B cell (primary cell): ENCODE measurements around the gene KDM1B. TPM values are rescaled to one million over a fixed set of nuclear protein-coding genes. Genes with fewer than 3 reads are reported as not detected.

Experiments used
- ATAC-seq: fragments of 200-7000 bp; cut with Tn5 transposase; one replicate; pipeline ENCODE4 v1.10.0; 2021; ENCODE audit warnings: low read depth, mild to moderate bottlenecking, moderate number of reproducible peaks, moderate library complexity
- CTCF ChIA-PET: fragments of 350-600 bp; sonication (Branson Sonifier 250); formaldehyde crosslinking; loops from one replicate; lab custom pipeline; 2021; ENCODE audit warnings: antibody characterized with exemption, inconsistent platforms; lab: Charles Lee
- POLR2A ChIA-PET: fragments of 350-600 bp; sonication (Branson Sonifier 250); formaldehyde crosslinking; loops from one replicate; lab custom pipeline; 2021; ENCODE audit warnings: antibody characterized with exemption; lab: Charles Lee
- DNase-seq: peaks from one replicate; pipeline ENCODE4 v3.0.0; 2013
- H2AFZ ChIP-seq: 2 replicates; pipeline ENCODE4 v1.6.1; 2012; ENCODE audit warnings: mild to moderate bottlenecking, low read depth, low read length; ENCODE audit not compliant: insufficient read depth, poor library complexity, severe bottlenecking
- H3K27ac ChIP-seq, 2 donors: 1 replicate in 1 of 2; 2 replicates in 1 of 2; pipeline ENCODE4 v1.5.1; 2012 to 2013; ENCODE audit warnings: low read length in 2 of 2, mild to moderate bottlenecking in 2 of 2, moderate library complexity in 1 of 2
- H3K27me3 ChIP-seq, 4 experiments: fragments of 200-600 bp in 1 of 4; sonication (generic) in 1 of 4; replicated peaks in 1 of 4; 1 replicate in 2 of 4; 2 replicates in 2 of 4; pipeline versions ENCODE4 v1.6.1 to v1.7.0; 2013 to 2016; ENCODE audit warnings: low read length in 3 of 4, mild to moderate bottlenecking in 2 of 4, mixed read lengths in 1 of 4, moderate library complexity in 1 of 4; ENCODE audit not compliant: insufficient read depth in 4 of 4, control insufficient read depth in 3 of 4; ENCODE audit errors: control extremely low read depth in 1 of 4
- H3K36me3 ChIP-seq, 2 experiments: replicated peaks in 1 of 2; 1 replicate in 1 of 2; 2 replicates in 1 of 2; pipeline versions ENCODE4 v1.6.1 to v1.7.1; 2013; ENCODE audit warnings: low read length in 1 of 2; ENCODE audit not compliant: insufficient read depth in 2 of 2, control insufficient read depth in 1 of 2; ENCODE audit errors: control extremely low read depth in 1 of 2, extremely low read depth in 1 of 2
- H3K4me1 ChIP-seq, 2 donors: fragments of 200-600 bp in 1 of 2; sonication (generic) in 1 of 2; 1 replicate in 1 of 2; 2 replicates in 1 of 2; pipeline versions ENCODE4 v1.5.1 to v1.6.1; 2013 to 2017; ENCODE audit warnings: low read length in 2 of 2; ENCODE audit not compliant: control insufficient read depth in 2 of 2, insufficient read depth in 2 of 2
- H3K4me2 ChIP-seq: replicated peaks from 2 replicates; pipeline ENCODE3; 2012; ENCODE audit warnings: mild to moderate bottlenecking, low read depth, low read length; ENCODE audit not compliant: poor library complexity, severe bottlenecking
- H3K4me3 ChIP-seq, 5 experiments: fragments of 200-600 bp in 1 of 5; sonication (generic) in 1 of 5; 1 replicate in 3 of 5; 2 replicates in 2 of 5; pipeline versions ENCODE4 v1.5.1 to v1.7.0; 2011 to 2016; ENCODE audit warnings: low read length in 4 of 5, mild to moderate bottlenecking in 4 of 5, low read depth in 2 of 5, control low read depth in 1 of 5, moderate library complexity in 1 of 5; ENCODE audit not compliant: insufficient read depth in 1 of 5; ENCODE audit errors: control extremely low read depth in 1 of 5, extremely low read depth in 1 of 5
- H3K79me2 ChIP-seq: fragments of 200-600 bp; sonication (generic); one replicate; pipeline ENCODE4 v1.6.0; 2016; ENCODE audit warnings: low read length; ENCODE audit not compliant: control insufficient read depth, insufficient read depth
- H3K9ac ChIP-seq: fragments of 200-600 bp; sonication (generic); 2 replicates; pipeline ENCODE4 v1.6.1; 2017; ENCODE audit warnings: mild to moderate bottlenecking, low read length, moderate library complexity
- H3K9me3 ChIP-seq, 3 donors: one replicate each; pipeline versions ENCODE4 v1.6.1 to v1.7.1; 2013; ENCODE audit warnings: low read length in 2 of 3; ENCODE audit not compliant: control insufficient read depth in 2 of 3, insufficient read depth in 1 of 3; ENCODE audit errors: control extremely low read depth in 1 of 3
- H4K20me1 ChIP-seq: 2 replicates; pipeline ENCODE4 v1.6.0; 2012; ENCODE audit warnings: mild to moderate bottlenecking, low read length; ENCODE audit not compliant: insufficient read depth, control insufficient read depth, poor library complexity, severe bottlenecking
- H3K27ac Mint-ChIP-seq: one replicate; pipeline ENCODE4 v1.8.0; 2021; ENCODE audit warnings: mixed read lengths
- H3K27me3 Mint-ChIP-seq: one replicate; pipeline ENCODE4 v1.8.0; 2021; ENCODE audit warnings: mixed read lengths
- H3K4me1 Mint-ChIP-seq: one replicate; pipeline ENCODE4 v1.8.0; 2021; ENCODE audit warnings: mixed read lengths
- H3K4me3 Mint-ChIP-seq: one replicate; pipeline ENCODE4 v1.8.0; 2021; ENCODE audit warnings: mixed read lengths
- H3K9me3 Mint-ChIP-seq: one replicate; pipeline ENCODE4 v1.8.0; 2022; ENCODE audit warnings: mixed read lengths; ENCODE audit not compliant: insufficient read depth
- CTCF ChIP-seq: fragments of 200-600 bp; IDR thresholded peaks from one replicate; pipeline ENCODE4 v1.8.0; 2022; ENCODE audit warnings: antibody characterized with exemption, mild to moderate bottlenecking
- EZH2 ChIP-seq: IDR thresholded peaks from 2 replicates; pipeline ENCODE4 v1.6.1; 2012; ENCODE audit warnings: borderline replicate concordance, low read depth, mild to moderate bottlenecking, moderate library complexity, low read length; ENCODE audit not compliant: insufficient read depth, poor library complexity, severe bottlenecking
- whole genome bisulfite sequencing: methylation state at CpG from one replicate; pipeline ENCODE4 v1.1.5; 2013; ENCODE audit warnings: missing lambda C conversion rate; ENCODE audit not compliant: insufficient coverage; 5-methylcytosine and 5-hydroxymethylcytosine counted together
- intact Hi-C: fragments of 100-400 bp; cut with micrococcal nuclease; formaldehyde crosslinking; loops from one replicate; pipeline ENCODE4 v1.10.0; 2022
- polyA plus RNA-seq: library from polyadenylated mRNA; depleted of rRNA; stranded (reverse); fragments of >200 nt; gene quantifications from 2 replicates; pipeline ENCODE4 v1.2.3, GENCODE V29; 2012
- total RNA-seq, 2 donors: library from RNA; stranded (reverse); fragments of 120-200 nt in 1 of 2; gene quantifications; 1 replicate in 1 of 2; 2 replicates in 1 of 2; pipeline versions ENCODE4 v1.2.3 to v1.2.4, GENCODE V29; 2013 to 2022

Gene KDM1B
- total and polyA plus RNA-seq, 2 donors (not counting 1 experiment from before 2014, with no cell fraction given): 10.9 to 16.0 TPM

GRCh38 chr6:18211338-18211737, 56.1 kb downstream of the KDM1B start:
- Histone ChIP-seq H3K27ac (no peak overlapping the region), H4K20me1 (no peaks in the 10 kb centered on the region), H3K4me2 (no peak overlapping the region), H3K4me1 (peaks cover 16 to 20% of the 10 kb centered on the region in 2 donors), H3K79me2 (no peaks in the 10 kb centered on the region), H3K36me3 (peaks cover 1 to 43% of the 10 kb centered on the region in 2 experiments), H2AFZ (no peak overlapping the region), H3K4me3 (no peak overlapping the region), H3K9ac (no peak overlapping the region), H3K9me3 (no peaks in the 10 kb centered on the region), H3K27me3 (no peaks in the 10 kb centered on the region)
- TF ChIP-seq CTCF (no peak), EZH2 (no peak)
- no peak overlapping the region for H3K4me3 Mint-ChIP-seq
- H3K9me3 Mint-ChIP-seq: no peaks in the 10 kb centered on the region
- H3K4me1 Mint-ChIP-seq: peaks cover 30% of the 10 kb centered on the region
- H3K27me3 Mint-ChIP-seq: no peaks in the 10 kb centered on the region
- CTCF ChIA-PET: no interaction called here
- WGBS: 79% methylated on average over 6 of the region's 6 CpGs
- DNase-seq (peak; percentile 28), ATAC-seq (peak; percentile 57)
- intact Hi-C loops: no loop called here
- POLR2A ChIA-PET: no interaction called here
- H3K27ac Mint-ChIP-seq: peak overlapping the region; percentile 42

GRCh38 chr6:18212231-18212630, 57.0 kb downstream of the KDM1B start:
- intact Hi-C loops: no loop called here
- Histone ChIP-seq H3K36me3 (peaks cover 1 to 38% of the 10 kb centered on the region in 2 experiments), H3K79me2 (no peaks in the 10 kb centered on the region), H3K27ac (no peak overlapping the region), H3K4me3 (no peak overlapping the region), H3K9ac (no peak overlapping the region), H3K27me3 (no peaks in the 10 kb centered on the region), H3K9me3 (no peaks in the 10 kb centered on the region), H2AFZ (no peak overlapping the region), H3K4me1 (peaks cover 17 to 22% of the 10 kb centered on the region in 2 donors), H4K20me1 (no peaks in the 10 kb centered on the region), H3K4me2 (no peak overlapping the region)
- CTCF ChIA-PET: no interaction called here
- 83% methylated on average over 2 of the region's 4 CpGs for WGBS
- Mint-ChIP-seq H3K4me1 (peaks cover 33% of the 10 kb centered on the region), H3K27ac (peak overlapping the region; percentile 10), H3K27me3 (no peaks in the 10 kb centered on the region), H3K9me3 (no peaks in the 10 kb centered on the region), H3K4me3 (no peak overlapping the region)
- no peak for TF ChIP-seq CTCF
- no peak for TF ChIP-seq EZH2
- ATAC-seq (no peak), DNase-seq (no peak)
- POLR2A ChIA-PET: no interaction called here
